ENCODE results near the gene PDZRN3.

The PDZRN3 gene

GRCh38 chr3:73563896-73564582 lies 60.7 kb downstream of the PDZRN3 start:
- H3K4me3 ChIP-seq (ENCODE audit: low read depth, low read length) = no peak overlapping the region
- no peak for DNase-seq (ENCODE audit: low read depth)
- TF ChIP-seq, protein P1, sequence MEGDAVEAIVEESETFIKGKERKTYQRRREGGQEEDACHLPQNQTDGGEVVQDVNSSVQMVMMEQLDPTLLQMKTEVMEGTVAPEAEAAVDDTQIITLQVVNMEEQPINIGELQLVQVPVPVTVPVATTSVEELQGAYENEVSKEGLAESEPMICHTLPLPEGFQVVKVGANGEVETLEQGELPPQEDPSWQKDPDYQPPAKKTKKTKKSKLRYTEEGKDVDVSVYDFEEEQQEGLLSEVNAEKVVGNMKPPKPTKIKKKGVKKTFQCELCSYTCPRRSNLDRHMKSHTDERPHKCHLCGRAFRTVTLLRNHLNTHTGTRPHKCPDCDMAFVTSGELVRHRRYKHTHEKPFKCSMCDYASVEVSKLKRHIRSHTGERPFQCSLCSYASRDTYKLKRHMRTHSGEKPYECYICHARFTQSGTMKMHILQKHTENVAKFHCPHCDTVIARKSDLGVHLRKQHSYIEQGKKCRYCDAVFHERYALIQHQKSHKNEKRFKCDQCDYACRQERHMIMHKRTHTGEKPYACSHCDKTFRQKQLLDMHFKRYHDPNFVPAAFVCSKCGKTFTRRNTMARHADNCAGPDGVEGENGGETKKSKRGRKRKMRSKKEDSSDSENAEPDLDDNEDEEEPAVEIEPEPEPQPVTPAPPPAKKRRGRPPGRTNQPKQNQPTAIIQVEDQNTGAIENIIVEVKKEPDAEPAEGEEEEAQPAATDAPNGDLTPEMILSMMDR (IDR thresholded peaks at IDR 0.05; ENCODE audit: insufficient read depth, low read depth, low read length, missing control alignments) = no peak

DNA sequence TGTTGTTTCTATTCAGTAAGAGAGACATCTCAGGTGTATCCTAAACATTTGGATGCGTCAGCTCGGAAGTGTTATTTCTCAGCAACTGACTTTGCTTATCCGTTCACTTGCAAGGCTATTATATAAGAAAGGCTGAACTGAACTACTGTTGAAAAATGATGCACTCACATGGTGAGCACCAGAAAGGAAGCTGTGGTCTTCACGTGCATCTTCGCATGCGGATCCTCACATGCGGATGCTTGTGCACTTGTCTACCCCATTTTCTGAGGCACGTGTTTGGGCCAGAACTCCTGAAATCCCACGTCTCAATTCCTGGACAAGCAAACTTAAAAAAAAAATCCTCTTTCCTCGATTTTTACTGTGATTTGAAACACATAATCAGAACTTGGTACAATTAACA lies 63.2 kb downstream of the PDZRN3 start:
- H3K4me3 ChIP-seq (ENCODE audit: low read depth, low read length) = no peak overlapping the region
- TF ChIP-seq, protein P1 (IDR thresholded peaks at IDR 0.05; ENCODE audit: insufficient read depth, low read depth, low read length, missing control alignments) = no peak
- DNase-seq (ENCODE audit: low read depth) = no peak

GRCh38 chr3:73559749-73560148 lies 65.0 kb downstream of the PDZRN3 start:
- no peak overlapping the region for H3K4me3 ChIP-seq (ENCODE audit: low read depth, low read length)
- TF ChIP-seq, protein P1 (IDR thresholded peaks at IDR 0.05; ENCODE audit: insufficient read depth, low read depth, low read length, missing control alignments) = no peak
- DNase-seq (ENCODE audit: low read depth) = no peak

- TF ChIP-seq, protein P1 (IDR thresholded peaks at IDR 0.05; ENCODE audit: insufficient read depth, low read depth, low read length, missing control alignments) = no peak
- no peak overlapping the region for H3K4me3 ChIP-seq (ENCODE audit: low read depth, low read length)
- no peak for DNase-seq (ENCODE audit: low read depth)
Observed at GRCh38 chr3:73558727-73559075, 66.0 kb downstream of the PDZRN3 start.

DNA sequence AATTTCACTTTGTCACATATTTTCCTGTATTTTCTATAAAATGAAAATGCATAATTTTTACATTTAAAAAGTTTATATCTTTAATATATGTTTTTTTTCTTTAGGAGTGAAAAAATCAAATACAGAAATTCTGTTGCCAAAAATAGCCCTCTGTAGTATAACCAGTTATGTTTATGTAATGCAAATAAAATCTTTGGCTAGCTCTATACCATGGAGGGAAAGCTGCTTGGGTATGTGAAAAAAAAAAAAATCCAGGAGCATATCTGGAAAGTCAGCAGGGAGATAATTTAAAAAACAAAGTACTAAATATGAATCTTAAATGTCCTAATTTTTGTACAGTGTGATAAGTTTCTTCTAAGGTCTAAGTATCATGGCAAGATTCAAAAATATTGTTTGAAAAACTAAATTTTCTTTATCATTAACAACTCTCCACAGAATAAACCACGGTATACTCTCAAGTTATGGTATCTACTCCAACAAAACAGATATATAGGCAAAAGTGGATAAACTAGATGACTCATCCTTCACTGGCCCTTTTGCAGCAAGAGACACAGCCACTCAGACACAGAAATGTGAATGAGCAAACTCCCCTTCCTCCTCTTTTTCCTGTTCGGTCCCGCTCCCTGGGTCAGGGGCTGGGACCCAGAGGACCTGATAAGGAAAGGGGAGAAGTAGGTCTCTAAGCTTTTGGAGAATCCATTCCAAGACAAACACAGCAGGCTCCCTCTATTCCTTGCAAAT lies 66.6 kb downstream of the PDZRN3 start:
- no peak for DNase-seq (ENCODE audit: low read depth)

GRCh38 chr3:73556520-73557372 lies 68.0 kb downstream of the PDZRN3 start:
- TF ChIP-seq, protein P1 (IDR thresholded peaks at IDR 0.05; ENCODE audit: insufficient read depth, low read depth, low read length, missing control alignments) = no peak
- no peak for DNase-seq (ENCODE audit: low read depth)
- H3K4me3 ChIP-seq (ENCODE audit: low read depth, low read length) = no peak overlapping the region

More for the DNA sequence above, 66.6 kb downstream of the PDZRN3 start:
- no peak overlapping the region for H3K4me3 ChIP-seq (ENCODE audit: low read depth, low read length)
- TF ChIP-seq, protein P1 (IDR thresholded peaks at IDR 0.05; ENCODE audit: insufficient read depth, low read depth, low read length, missing control alignments) = no peak

Measured in GM12865 (cell line).